ENCODE measurements around the gene TMEM35B.

TMEM35B gene

GRCh38 chr1:35016406-35016805 lies 31.3 kb upstream of the TMEM35B start:
- Histone ChIP-seq H3K9me2 (replicated peaks; ENCODE audit: control insufficient read depth, low read length) (no peaks in the 10 kb centered on the region), H3K4me1 (ENCODE audit: control insufficient read depth, low read length) (no peaks in the 10 kb centered on the region), H3F3A (ENCODE audit: control insufficient read depth, insufficient read depth) (no peaks in the 10 kb centered on the region), H4K20me1 (ENCODE audit: control insufficient read depth, insufficient read depth, low read depth, low read length) (no peaks in the 10 kb centered on the region), H3K27me3 (ENCODE audit: control insufficient read depth, low read length) (no peaks in the 10 kb centered on the region), H3K36me3 (ENCODE audit: control insufficient read depth, low read length) (peaks cover 35% of the 10 kb centered on the region), H3K4me2 (ENCODE audit: low read length) (no peak overlapping the region), H3K79me2 (ENCODE audit: control insufficient read depth, low read length) (no peaks in the 10 kb centered on the region), H3K9me3 (ENCODE audit: control insufficient read depth, insufficient read depth, low read length) (no peaks in the 10 kb centered on the region), H3K4me3 (ENCODE audit: low read length) (no peak overlapping the region), H3K27ac (ENCODE audit: low read depth, low read length) (no peak overlapping the region)
- TF ChIP-seq CTCF (IDR thresholded peaks at IDR 0.05; ENCODE audit: low read depth, low read length, poor library complexity, severe bottlenecking) (no peak), EZH2phosphoT487 (IDR thresholded peaks at IDR 0.05; ENCODE audit: borderline replicate concordance, low read length) (no peak)

GRCh38 chr1:35014486-35014885 lies 29.3 kb upstream of the TMEM35B start:
- Histone ChIP-seq H3K9me2 (replicated peaks; ENCODE audit: control insufficient read depth, low read length) (no peaks in the 10 kb centered on the region), H4K20me1 (ENCODE audit: control insufficient read depth, insufficient read depth, low read depth, low read length) (no peaks in the 10 kb centered on the region), H3F3A (ENCODE audit: control insufficient read depth, insufficient read depth) (no peaks in the 10 kb centered on the region), H3K4me2 (ENCODE audit: low read length) (no peak overlapping the region), H3K4me3 (ENCODE audit: low read length) (no peak overlapping the region), H3K36me3 (ENCODE audit: control insufficient read depth, low read length) (peaks cover 45% of the 10 kb centered on the region), H3K27ac (ENCODE audit: low read depth, low read length) (no peak overlapping the region), H3K27me3 (ENCODE audit: control insufficient read depth, low read length) (no peaks in the 10 kb centered on the region), H3K4me1 (ENCODE audit: control insufficient read depth, low read length) (no peaks in the 10 kb centered on the region), H3K79me2 (ENCODE audit: control insufficient read depth, low read length) (no peaks in the 10 kb centered on the region), H3K9me3 (ENCODE audit: control insufficient read depth, insufficient read depth, low read length) (no peaks in the 10 kb centered on the region)
- no peak for TF ChIP-seq EZH2phosphoT487 (IDR thresholded peaks at IDR 0.05; ENCODE audit: borderline replicate concordance, low read length)
- TF ChIP-seq CTCF (IDR thresholded peaks at IDR 0.05; ENCODE audit: low read depth, low read length, poor library complexity, severe bottlenecking), result no peak

GRCh38 chr1:35005711-35006110 lies 20.6 kb upstream of the TMEM35B start:
- no peak for TF ChIP-seq CTCF (IDR thresholded peaks at IDR 0.05; ENCODE audit: low read depth, low read length, poor library complexity, severe bottlenecking)
- no peak for TF ChIP-seq EZH2phosphoT487 (IDR thresholded peaks at IDR 0.05; ENCODE audit: borderline replicate concordance, low read length)
- Histone ChIP-seq H3K4me3 (ENCODE audit: low read length) (no peak overlapping the region), H3F3A (ENCODE audit: control insufficient read depth, insufficient read depth) (no peaks in the 10 kb centered on the region), H3K4me2 (ENCODE audit: low read length) (no peak overlapping the region), H3K79me2 (ENCODE audit: control insufficient read depth, low read length) (no peaks in the 10 kb centered on the region), H3K9me2 (replicated peaks; ENCODE audit: control insufficient read depth, low read length) (no peaks in the 10 kb centered on the region), H3K27me3 (ENCODE audit: control insufficient read depth, low read length) (no peaks in the 10 kb centered on the region), H3K27ac (ENCODE audit: low read depth, low read length) (no peak overlapping the region), H3K4me1 (ENCODE audit: control insufficient read depth, low read length) (no peaks in the 10 kb centered on the region), H3K9me3 (ENCODE audit: control insufficient read depth, insufficient read depth, low read length) (no peaks in the 10 kb centered on the region), H4K20me1 (ENCODE audit: control insufficient read depth, insufficient read depth, low read depth, low read length) (no peaks in the 10 kb centered on the region), H3K36me3 (ENCODE audit: control insufficient read depth, low read length) (peaks cover 63% of the 10 kb centered on the region)

- Histone ChIP-seq H3K27ac (ENCODE audit: low read depth, low read length) (no peak overlapping the region), H3K27me3 (ENCODE audit: control insufficient read depth, low read length) (no peaks in the 10 kb centered on the region), H3F3A (ENCODE audit: control insufficient read depth, insufficient read depth) (no peaks in the 10 kb centered on the region), H3K4me1 (ENCODE audit: control insufficient read depth, low read length) (no peaks in the 10 kb centered on the region), H4K20me1 (ENCODE audit: control insufficient read depth, insufficient read depth, low read depth, low read length) (no peaks in the 10 kb centered on the region), H3K36me3 (ENCODE audit: control insufficient read depth, low read length) (peaks cover 39% of the 10 kb centered on the region), H3K9me3 (ENCODE audit: control insufficient read depth, insufficient read depth, low read length) (no peaks in the 10 kb centered on the region), H3K4me3 (ENCODE audit: low read length) (no peak overlapping the region), H3K79me2 (ENCODE audit: control insufficient read depth, low read length) (no peaks in the 10 kb centered on the region), H3K4me2 (ENCODE audit: low read length) (no peak overlapping the region), H3K9me2 (replicated peaks; ENCODE audit: control insufficient read depth, low read length) (no peaks in the 10 kb centered on the region)
- TF ChIP-seq EZH2phosphoT487 (IDR thresholded peaks at IDR 0.05; ENCODE audit: borderline replicate concordance, low read length) (no peak), CTCF (IDR thresholded peaks at IDR 0.05; ENCODE audit: low read depth, low read length, poor library complexity, severe bottlenecking) (no peak)
Measured at GRCh38 chr1:35001743-35002142, 16.6 kb upstream of the TMEM35B start.
